CD4-positive, alpha-beta T cell treated with Interleukin-15 for 4 hours (primary cell): Measurements from ENCODE around the gene PRR16.

Source experiments
- DNase-seq: peaks from one replicate; pipeline ENCODE4 v3.0.0-alpha.2; 2020; ENCODE audit warnings: low spot score

PRR16 gene

GRCh38 chr5:120576588-120576987 is 112.5 kb downstream of the PRR16 start:
- DNase-seq, result no peak

- DNase-seq, result no peak
Observed at GRCh38 chr5:120582635-120583034, 118.5 kb downstream of the PRR16 start.

- no peak for DNase-seq
Observed at GRCh38 chr5:120586646-120587045, 122.5 kb downstream of the PRR16 start.

- DNase-seq, result no peak
Observed at GRCh38 chr5:120591911-120592310, 127.8 kb downstream of the PRR16 start.

GRCh38 chr5:120599576-120599975 is 135.5 kb downstream of the PRR16 start:
- DNase-seq, result no peak

- DNase-seq, result no peak
Observed at GRCh38 chr5:120600639-120601038, 136.5 kb downstream of the PRR16 start.

- no peak for DNase-seq
Observed at GRCh38 chr5:120602033-120602432, 137.9 kb downstream of the PRR16 start.

GRCh38 chr5:120604884-120605283 is 140.8 kb downstream of the PRR16 start:
- no peak for DNase-seq

- no peak for DNase-seq
Observed at GRCh38 chr5:120605325-120606079, 141.4 kb downstream of the PRR16 start.

GRCh38 chr5:120609570-120609969 is 145.5 kb downstream of the PRR16 start:
- DNase-seq, result no peak

- no peak for DNase-seq
Observed at GRCh38 chr5:120610145-120610544, 146.0 kb downstream of the PRR16 start.

- DNase-seq, result no peak
Observed at GRCh38 chr5:120613729-120614128, 149.6 kb downstream of the PRR16 start.

GRCh38 chr5:120614531-120615180 is 150.6 kb downstream of the PRR16 start:
- no peak for DNase-seq

- DNase-seq, result no peak
Observed at GRCh38 chr5:120615967-120616645, 152.0 kb downstream of the PRR16 start.

- no peak for DNase-seq
Observed at GRCh38 chr5:120621339-120621738, 157.2 kb downstream of the PRR16 start.

- no peak for DNase-seq
Observed at GRCh38 chr5:120624021-120624563, 160.0 kb downstream of the PRR16 start.

- DNase-seq, result no peak
Observed at GRCh38 chr5:120628156-120628555, 164.1 kb downstream of the PRR16 start.

- DNase-seq, result no peak
Observed at GRCh38 chr5:120630550-120630949, 166.4 kb downstream of the PRR16 start.

GRCh38 chr5:120631611-120632010 is 167.5 kb downstream of the PRR16 start:
- DNase-seq, result no peak

- no peak for DNase-seq
Observed at GRCh38 chr5:120632430-120632829, 168.3 kb downstream of the PRR16 start.

- DNase-seq, result no peak
Observed at GRCh38 chr5:120638449-120638848, 174.3 kb downstream of the PRR16 start.

GRCh38 chr5:120640778-120641177 is 176.7 kb downstream of the PRR16 start:
- DNase-seq, result no peak

- no peak for DNase-seq
Observed at GRCh38 chr5:120644516-120644915, 180.4 kb downstream of the PRR16 start.
